Measurements from ENCODE around the gene LRRC74B.
"Not testable (repeated sequence)": the region's sequence is repeated elsewhere in the genome, so short reads cannot be mapped to it uniquely, and the experiment has no call there.

The LRRC74B gene

GRCh38 chr22:21080435-21081137 lies 34.8 kb downstream of the LRRC74B start:
- no peaks in the 10 kb centered on the region for H3K4me1 ChIP-seq (ENCODE audit: insufficient read depth, low read length, poor library complexity, severe bottlenecking)
- H4K20me1 ChIP-seq (ENCODE audit: insufficient read depth, low read length, poor library complexity, severe bottlenecking) = no peaks in the 10 kb centered on the region
- H3K9me3 ChIP-seq (ENCODE audit: insufficient read depth, low read depth, low read length) = no peaks in the 10 kb centered on the region
- H3K4me2 ChIP-seq (ENCODE audit: low read depth, low read length, poor library complexity, severe bottlenecking) = no peak overlapping the region
- no peaks in the 10 kb centered on the region for H3K36me3 ChIP-seq (ENCODE audit: insufficient read depth, low read length)
- no peaks in the 10 kb centered on the region for H3K9me2 ChIP-seq (replicated peaks; ENCODE audit: low read depth, low read length)
- H3F3A ChIP-seq (ENCODE audit: low read depth) = no peaks in the 10 kb centered on the region
- no peak overlapping the region for H3K9ac ChIP-seq (ENCODE audit: low read depth, low read length, poor library complexity, severe bottlenecking)
- no peaks in the 10 kb centered on the region for H3K27me3 ChIP-seq (ENCODE audit: insufficient read depth, low read length, poor library complexity, severe bottlenecking)
- H3K79me2 ChIP-seq (ENCODE audit: insufficient read depth, low read length) = no peaks in the 10 kb centered on the region
- H3K4me3 ChIP-seq (ENCODE audit: low read length, poor library complexity, severe bottlenecking) = no peak overlapping the region
- no peak overlapping the region for H2AFZ ChIP-seq (ENCODE audit: low read length)
- TF ChIP-seq EZH2phosphoT487 (IDR thresholded peaks at IDR 0.05; ENCODE audit: borderline replicate concordance) = no peak
- TF ChIP-seq, protein P1, sequence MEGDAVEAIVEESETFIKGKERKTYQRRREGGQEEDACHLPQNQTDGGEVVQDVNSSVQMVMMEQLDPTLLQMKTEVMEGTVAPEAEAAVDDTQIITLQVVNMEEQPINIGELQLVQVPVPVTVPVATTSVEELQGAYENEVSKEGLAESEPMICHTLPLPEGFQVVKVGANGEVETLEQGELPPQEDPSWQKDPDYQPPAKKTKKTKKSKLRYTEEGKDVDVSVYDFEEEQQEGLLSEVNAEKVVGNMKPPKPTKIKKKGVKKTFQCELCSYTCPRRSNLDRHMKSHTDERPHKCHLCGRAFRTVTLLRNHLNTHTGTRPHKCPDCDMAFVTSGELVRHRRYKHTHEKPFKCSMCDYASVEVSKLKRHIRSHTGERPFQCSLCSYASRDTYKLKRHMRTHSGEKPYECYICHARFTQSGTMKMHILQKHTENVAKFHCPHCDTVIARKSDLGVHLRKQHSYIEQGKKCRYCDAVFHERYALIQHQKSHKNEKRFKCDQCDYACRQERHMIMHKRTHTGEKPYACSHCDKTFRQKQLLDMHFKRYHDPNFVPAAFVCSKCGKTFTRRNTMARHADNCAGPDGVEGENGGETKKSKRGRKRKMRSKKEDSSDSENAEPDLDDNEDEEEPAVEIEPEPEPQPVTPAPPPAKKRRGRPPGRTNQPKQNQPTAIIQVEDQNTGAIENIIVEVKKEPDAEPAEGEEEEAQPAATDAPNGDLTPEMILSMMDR (conservative IDR thresholded peaks at IDR 0.05; ENCODE audit: low read length) = no peak

DNA sequence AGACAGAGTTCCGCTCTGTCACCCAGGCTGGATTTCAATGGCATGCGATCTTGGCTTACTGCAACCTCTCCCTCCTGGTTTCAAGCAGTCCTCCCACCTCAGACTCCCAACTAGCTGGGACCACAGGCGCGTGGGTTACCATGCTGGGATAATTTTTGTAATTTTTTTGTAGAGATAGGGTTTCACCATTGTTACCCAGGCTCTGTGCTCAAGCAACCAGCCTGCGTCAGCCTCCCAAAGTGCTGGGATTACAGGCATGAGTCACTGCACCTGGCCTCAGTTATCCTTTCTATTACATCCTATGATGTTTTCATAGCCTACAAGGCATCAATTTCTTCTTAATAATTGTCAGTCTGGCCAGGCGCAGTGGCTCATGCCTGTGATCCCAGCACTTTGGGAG lies 36.5 kb downstream of the LRRC74B start:
- Histone ChIP-seq H3K4me2 (ENCODE audit: low read depth, low read length, poor library complexity, severe bottlenecking) (no peak overlapping the region), H3K9me3 (ENCODE audit: insufficient read depth, low read depth, low read length) (no peaks in the 10 kb centered on the region), H3K36me3 (ENCODE audit: insufficient read depth, low read length) (no peaks in the 10 kb centered on the region), H3K79me2 (ENCODE audit: insufficient read depth, low read length) (no peaks in the 10 kb centered on the region), H3K4me3 (ENCODE audit: low read length, poor library complexity, severe bottlenecking) (no peak overlapping the region), H3F3A (ENCODE audit: low read depth) (no peaks in the 10 kb centered on the region), H3K27me3 (ENCODE audit: insufficient read depth, low read length, poor library complexity, severe bottlenecking) (no peaks in the 10 kb centered on the region), H2AFZ (ENCODE audit: low read length) (no peak overlapping the region), H3K9ac (ENCODE audit: low read depth, low read length, poor library complexity, severe bottlenecking) (no peak overlapping the region), H3K9me2 (replicated peaks; ENCODE audit: low read depth, low read length) (no peaks in the 10 kb centered on the region), H3K4me1 (ENCODE audit: insufficient read depth, low read length, poor library complexity, severe bottlenecking) (no peaks in the 10 kb centered on the region), H4K20me1 (ENCODE audit: insufficient read depth, low read length, poor library complexity, severe bottlenecking) (no peaks in the 10 kb centered on the region)
- no peak for TF ChIP-seq EZH2phosphoT487 (IDR thresholded peaks at IDR 0.05; ENCODE audit: borderline replicate concordance)
- TF ChIP-seq, protein P1 (conservative IDR thresholded peaks at IDR 0.05; ENCODE audit: low read length) = no peak

DNA sequence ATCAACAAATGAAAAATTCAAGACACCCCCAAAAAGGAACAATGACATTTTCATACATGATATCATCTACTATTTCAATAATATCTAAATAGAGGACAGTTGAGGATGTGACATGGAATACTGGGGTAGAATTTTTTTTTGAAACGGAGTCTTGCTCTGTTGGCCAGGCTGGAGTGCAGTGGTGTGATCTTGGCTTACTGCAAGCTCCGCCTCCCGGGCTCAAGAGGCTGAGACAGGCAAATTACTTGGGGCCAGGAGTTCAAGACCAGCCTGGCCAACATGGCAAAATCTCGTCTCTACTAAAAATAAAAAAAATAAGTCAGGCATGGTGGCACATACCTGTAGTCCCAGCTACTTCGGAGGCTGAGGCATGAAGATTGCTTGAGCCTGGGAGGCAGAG lies 41.4 kb downstream of the LRRC74B start:
- Histone ChIP-seq H3K9ac (ENCODE audit: low read depth, low read length, poor library complexity, severe bottlenecking) (no peak overlapping the region), H2AFZ (ENCODE audit: low read length) (no peak overlapping the region), H4K20me1 (ENCODE audit: insufficient read depth, low read length, poor library complexity, severe bottlenecking) (no peaks in the 10 kb centered on the region), H3K36me3 (ENCODE audit: insufficient read depth, low read length) (no peaks in the 10 kb centered on the region), H3K4me1 (ENCODE audit: insufficient read depth, low read length, poor library complexity, severe bottlenecking) (no peaks in the 10 kb centered on the region), H3K79me2 (ENCODE audit: insufficient read depth, low read length) (no peaks in the 10 kb centered on the region), H3K4me3 (ENCODE audit: low read length, poor library complexity, severe bottlenecking) (no peak overlapping the region), H3F3A (ENCODE audit: low read depth) (no peaks in the 10 kb centered on the region), H3K27me3 (ENCODE audit: insufficient read depth, low read length, poor library complexity, severe bottlenecking) (no peaks in the 10 kb centered on the region), H3K9me3 (ENCODE audit: insufficient read depth, low read depth, low read length) (no peaks in the 10 kb centered on the region), H3K4me2 (ENCODE audit: low read depth, low read length, poor library complexity, severe bottlenecking) (no peak overlapping the region), H3K9me2 (replicated peaks; ENCODE audit: low read depth, low read length) (no peaks in the 10 kb centered on the region)
- TF ChIP-seq EZH2phosphoT487 (IDR thresholded peaks at IDR 0.05; ENCODE audit: borderline replicate concordance) = no peak

DNA sequence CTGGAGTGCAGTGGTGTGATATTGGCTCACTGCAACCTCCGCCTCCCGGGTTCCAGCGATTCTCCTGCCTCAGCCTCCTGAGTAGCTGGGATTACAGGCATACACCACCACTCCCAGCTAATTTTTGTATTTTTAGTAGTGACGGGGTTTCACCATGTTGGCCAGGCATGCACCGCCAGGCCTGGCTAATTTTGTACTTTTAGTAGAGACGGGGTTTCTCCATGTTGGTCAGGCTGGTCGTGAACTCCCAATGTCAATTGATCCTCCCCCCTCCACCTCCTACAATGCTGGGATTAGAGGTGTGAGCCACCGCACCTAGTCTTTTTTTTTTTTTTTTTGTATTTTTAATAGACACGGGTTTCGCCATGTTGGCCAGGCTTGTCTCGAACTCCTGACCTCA lies 42.2 kb downstream of the LRRC74B start:
- not testable (repeated sequence) for H3K4me3 ChIP-seq (ENCODE audit: low read length, poor library complexity, severe bottlenecking); H3K79me2 ChIP-seq (ENCODE audit: insufficient read depth, low read length); H4K20me1 ChIP-seq (ENCODE audit: insufficient read depth, low read length, poor library complexity, severe bottlenecking); H3K36me3 ChIP-seq (ENCODE audit: insufficient read depth, low read length); H3K9me3 ChIP-seq (ENCODE audit: insufficient read depth, low read depth, low read length); H3K4me1 ChIP-seq (ENCODE audit: insufficient read depth, low read length, poor library complexity, severe bottlenecking); H3K9ac ChIP-seq (ENCODE audit: low read depth, low read length, poor library complexity, severe bottlenecking); H3K27me3 ChIP-seq (ENCODE audit: insufficient read depth, low read length, poor library complexity, severe bottlenecking); H3K9me2 ChIP-seq (replicated peaks; ENCODE audit: low read depth, low read length); H3F3A ChIP-seq (ENCODE audit: low read depth); H2AFZ ChIP-seq (ENCODE audit: low read length); H3K4me2 ChIP-seq (ENCODE audit: low read depth, low read length, poor library complexity, severe bottlenecking)

DNA sequence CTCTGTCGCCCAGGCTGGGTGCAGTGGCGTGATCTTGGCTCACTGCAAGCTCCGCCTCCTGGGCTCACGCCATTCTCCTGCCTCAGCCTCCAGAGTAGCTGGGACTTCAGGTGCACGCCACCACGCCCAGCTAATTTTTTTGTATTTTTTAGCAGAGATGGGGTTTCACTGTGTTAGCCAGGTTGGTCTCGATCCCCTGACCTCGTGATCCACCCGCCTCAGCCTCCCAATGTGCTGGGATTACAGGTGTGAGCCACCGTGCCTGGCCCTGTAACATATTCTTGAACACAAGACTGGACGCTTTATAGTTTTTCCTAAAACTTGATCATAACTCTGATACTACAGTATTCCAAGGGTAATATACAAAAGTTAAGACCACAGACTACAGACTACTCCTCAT lies 45.5 kb downstream of the LRRC74B start:
- not testable (repeated sequence) for H3K9me2 ChIP-seq (replicated peaks; ENCODE audit: low read depth, low read length); H3K36me3 ChIP-seq (ENCODE audit: insufficient read depth, low read length); H4K20me1 ChIP-seq (ENCODE audit: insufficient read depth, low read length, poor library complexity, severe bottlenecking); H3K79me2 ChIP-seq (ENCODE audit: insufficient read depth, low read length); H3K4me1 ChIP-seq (ENCODE audit: insufficient read depth, low read length, poor library complexity, severe bottlenecking); H3K9me3 ChIP-seq (ENCODE audit: insufficient read depth, low read depth, low read length); H3F3A ChIP-seq (ENCODE audit: low read depth); H2AFZ ChIP-seq (ENCODE audit: low read length); H3K9ac ChIP-seq (ENCODE audit: low read depth, low read length, poor library complexity, severe bottlenecking); H3K27me3 ChIP-seq (ENCODE audit: insufficient read depth, low read length, poor library complexity, severe bottlenecking); H3K4me3 ChIP-seq (ENCODE audit: low read length, poor library complexity, severe bottlenecking); H3K4me2 ChIP-seq (ENCODE audit: low read depth, low read length, poor library complexity, severe bottlenecking)
